Measurements from ENCODE around the gene CELSR1. TPM values are rescaled to one million over a fixed set of nuclear protein-coding genes. Genes with fewer than 3 reads are reported as not detected.

Gene CELSR1
- polyA plus RNA-seq, 3 donors = 0.61 to 1.9 (median 1.2) TPM

DNA sequence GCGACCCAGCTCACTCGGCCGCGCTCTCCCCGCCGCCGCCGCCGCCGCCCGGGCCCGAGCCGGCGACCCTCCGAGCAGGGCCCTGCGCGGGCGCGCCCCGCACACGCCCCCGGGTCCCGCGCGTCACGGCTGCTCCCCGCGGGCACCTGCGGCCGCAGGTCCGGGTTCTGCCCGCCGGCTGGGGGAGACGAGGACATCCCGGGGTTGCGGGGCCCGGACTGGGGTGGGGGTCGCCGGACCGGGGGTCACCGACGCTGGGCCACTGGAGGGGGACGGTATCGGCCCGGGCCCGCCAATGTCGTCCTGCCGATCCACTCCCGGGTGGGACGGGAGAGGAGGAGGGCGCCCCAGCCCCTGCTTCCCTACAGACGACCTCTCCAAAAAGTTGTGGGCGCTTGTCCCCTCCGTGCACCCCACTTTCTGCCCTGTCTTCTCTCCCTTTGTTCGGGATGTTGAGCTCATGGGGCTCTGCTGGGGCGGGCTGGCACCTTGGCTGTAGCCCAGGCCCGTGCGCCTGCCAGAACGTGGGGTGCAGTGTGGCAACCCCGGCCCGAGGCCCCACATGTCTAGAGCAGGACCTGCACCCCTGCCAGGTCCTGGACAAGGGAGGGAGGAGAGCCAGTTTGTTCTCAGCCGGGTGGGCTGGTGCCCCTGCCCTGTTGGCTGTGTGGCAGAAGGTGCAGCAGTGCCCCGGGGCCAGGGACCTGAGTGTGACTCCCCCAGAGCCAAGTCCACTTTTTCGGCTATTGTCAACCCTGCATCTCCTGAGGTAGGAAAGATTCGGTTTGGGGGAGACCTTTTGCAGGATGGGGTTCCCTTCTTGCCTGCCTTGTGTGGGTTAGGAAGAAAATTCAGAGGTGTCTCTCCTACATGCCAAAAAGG, 40.2 kb upstream of the CELSR1 start:
- WGBS, 3 donors = 3 to 5% (median 3%) methylated on average over 31 to 64 of the region's 65 CpGs
- H3K27ac ChIP-seq (ENCODE audit: low read depth, low read length) = no peak overlapping the region

DNA sequence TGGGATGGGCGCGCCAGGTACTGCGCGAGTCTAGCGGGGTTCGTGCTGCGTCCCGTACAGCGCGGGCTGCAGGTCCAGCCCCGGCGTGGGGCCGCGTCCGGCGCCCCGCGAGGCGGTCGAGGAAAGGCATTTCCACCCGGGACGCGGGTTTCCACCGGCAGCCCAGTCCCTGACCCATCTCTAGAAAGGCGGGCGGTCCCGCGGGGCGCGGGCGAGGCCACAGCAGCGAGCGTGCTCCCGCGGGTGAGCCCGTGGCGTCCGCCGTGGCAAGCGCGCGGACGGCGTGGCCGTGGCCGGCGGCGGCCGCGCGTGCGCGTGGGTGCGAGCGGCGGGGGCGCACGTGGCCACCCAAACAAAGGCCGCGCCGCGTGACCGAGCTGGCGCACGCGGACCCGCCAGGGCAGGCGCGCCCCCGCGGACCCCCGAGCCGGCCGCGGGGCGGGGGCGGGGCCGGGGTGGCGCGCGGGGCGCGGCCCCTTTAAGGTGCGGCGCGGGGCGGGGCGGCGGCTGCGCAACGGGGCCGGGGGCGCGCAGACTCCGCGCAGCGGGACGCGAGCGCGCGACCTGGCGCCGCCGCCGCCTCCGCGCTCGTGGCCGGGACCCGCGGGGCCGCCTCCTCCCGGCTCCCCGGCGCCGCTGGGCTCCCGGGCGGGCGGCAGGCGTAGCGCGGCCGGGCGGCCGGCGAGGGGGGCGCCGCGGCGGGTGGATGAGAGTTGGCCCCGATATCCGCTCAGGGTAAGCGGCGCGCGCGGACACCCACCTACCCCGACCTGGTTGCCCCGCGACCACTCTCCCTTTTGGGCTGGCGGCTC, 39.3 kb upstream of the CELSR1 start:
- WGBS, 3 donors = 0 to 6% (median 1%) methylated on average over 28 to 141 of the region's 142 CpGs
- H3K27ac ChIP-seq (ENCODE audit: low read depth, low read length) = no peak overlapping the region

DNA sequence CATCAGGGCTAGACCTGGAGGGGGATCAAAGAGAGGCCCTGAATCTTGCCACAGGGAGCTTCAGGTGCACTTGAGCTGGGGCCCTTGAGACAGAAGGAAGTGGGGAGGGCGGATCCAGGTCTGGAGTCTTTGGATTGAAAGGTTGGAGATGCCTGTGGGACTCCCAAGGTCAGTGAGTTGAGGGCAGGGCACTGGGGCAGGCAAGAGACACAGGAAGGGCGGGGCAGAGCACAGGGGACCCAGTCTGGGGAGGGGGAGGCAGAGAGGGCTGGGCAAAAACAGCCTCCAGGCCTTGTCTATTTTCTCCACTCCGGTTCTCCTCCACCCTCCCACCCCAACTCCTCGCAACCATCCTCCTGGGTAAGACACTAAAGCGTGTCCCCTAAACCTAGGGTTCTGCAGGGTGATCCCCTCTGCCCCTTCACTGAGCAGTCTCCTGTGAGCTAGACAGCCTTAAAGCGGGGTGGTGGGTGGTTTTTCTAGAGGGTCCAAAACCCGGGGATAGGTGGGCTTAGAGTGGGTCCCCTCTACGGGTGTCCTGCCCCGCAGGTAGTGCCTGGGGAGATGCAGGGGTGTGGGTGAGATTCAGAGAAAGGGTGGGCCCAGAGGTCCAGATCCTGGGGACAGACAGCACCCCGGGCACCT, 38.6 kb upstream of the CELSR1 start:
- no peak overlapping the region for H3K27ac ChIP-seq (ENCODE audit: low read depth, low read length)
- WGBS, 3 donors = 36 to 55% (median 50%) methylated on average over 9 to 10 of the region's 10 CpGs

DNA sequence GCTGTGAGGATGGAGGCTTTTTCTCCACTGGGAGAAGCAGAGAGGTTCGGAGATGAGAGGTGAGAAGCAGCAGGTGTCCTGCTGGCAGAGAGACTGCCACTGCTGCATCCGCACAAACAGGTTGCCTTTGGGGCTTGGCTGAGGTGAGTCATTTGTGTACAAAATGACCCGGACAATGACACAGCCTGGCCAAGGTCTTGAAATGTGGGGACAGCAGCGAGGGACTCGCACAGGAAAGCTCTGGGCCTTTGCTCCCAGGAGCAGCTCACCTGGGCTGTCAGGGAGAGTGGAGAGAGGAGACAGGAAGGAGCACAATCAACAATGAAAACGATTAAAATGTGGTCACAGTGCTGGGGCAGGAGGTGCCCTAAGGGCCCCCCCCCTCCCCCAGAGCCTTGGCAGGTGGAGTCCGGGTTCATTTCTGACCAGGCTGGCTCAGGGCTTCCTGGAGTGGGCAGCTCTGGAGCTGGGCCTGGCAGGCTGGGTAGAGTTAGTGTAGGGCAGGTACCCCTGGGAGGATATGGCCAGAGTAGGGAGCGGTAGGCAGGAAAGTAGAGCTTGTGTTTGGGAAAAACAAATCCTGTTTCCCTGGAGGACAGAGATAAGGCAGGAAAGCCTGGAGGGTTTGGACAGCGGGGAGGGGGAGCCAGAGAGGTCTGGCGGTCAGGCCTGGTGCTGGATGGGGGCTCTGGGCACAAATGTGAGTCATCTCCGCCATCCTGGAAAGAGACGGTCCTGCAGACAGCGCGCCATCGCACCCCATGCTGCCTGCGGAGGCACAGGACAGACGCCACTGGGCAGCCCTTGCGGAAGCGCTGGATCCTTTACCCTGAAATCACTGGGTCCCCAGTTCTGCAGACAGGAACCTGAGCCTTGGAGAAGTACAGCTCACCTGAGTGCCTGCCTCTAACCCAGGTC, 37.8 kb upstream of the CELSR1 start:
- H3K27ac ChIP-seq (ENCODE audit: low read depth, low read length) = no peak overlapping the region
- WGBS, 3 donors = 43 to 69% (median 66%) methylated on average over 19 of the region's 19 CpGs

DNA sequence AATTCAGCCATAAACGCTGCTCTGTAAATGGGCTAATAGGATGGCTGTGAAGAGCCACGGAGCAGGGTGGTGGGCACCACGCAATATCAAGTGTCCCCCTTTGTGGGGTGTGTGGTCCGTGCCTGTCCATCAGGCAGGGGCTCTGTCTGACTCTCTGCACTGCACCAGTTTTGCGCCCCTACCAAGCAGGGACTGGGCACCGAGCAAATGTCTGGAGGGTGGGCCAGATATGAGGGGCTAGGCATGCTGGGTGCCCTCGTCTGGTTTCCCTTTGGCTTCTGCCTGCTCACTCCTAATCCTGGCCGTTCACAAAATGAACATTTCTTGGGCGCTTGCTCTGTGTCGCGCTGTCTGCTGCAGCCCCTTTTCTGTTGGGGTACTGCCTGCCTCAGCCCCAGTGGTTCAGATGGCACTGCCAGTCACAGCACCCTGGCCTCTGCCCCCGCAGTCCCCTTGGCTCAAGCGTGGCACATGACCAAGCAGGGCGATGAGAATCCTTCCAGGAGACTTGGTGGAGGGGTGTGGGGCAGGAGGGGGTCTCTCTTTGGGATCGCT, 37.1 kb upstream of the CELSR1 start:
- no peak overlapping the region for H3K27ac ChIP-seq (ENCODE audit: low read depth, low read length)
- WGBS, 3 donors = 82 to 89% (median 89%) methylated on average over 15 of the region's 15 CpGs

DNA sequence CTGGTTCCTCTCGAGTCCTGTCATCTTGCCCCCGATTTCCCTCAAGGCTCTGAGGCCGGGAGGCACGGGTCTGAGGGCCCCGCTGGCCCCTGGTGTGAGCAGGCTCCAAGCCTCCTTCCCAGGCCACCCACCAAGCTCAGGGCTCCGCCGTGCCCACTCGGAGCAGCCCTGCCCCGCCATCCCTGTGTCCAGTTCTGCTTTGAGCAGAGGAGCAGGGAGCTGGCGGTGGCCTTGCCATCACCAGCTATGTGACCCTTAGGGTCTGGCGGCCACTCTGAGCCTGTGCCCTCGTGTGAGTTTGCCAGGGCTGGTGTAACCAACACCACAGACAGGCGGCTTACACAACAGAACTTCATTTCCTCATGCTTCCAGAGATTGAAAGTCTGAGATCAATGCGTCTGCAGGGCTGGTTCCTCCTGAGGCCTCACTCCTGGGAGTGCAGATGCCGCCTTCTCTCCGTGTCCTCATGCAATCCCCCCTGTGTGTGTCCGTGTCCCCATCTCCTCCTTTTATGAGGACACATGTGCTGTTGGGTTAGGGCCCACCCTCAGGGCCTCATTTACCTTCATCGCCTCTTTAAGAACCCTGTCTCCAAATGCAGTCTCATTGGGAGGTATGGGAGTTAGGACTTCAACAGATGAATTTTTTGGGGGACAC, 36.5 kb upstream of the CELSR1 start:
- WGBS, 3 donors = 69 to 73% (median 71%) methylated on average over 18 of the region's 18 CpGs
- H3K27ac ChIP-seq (ENCODE audit: low read depth, low read length) = no peak overlapping the region

DNA sequence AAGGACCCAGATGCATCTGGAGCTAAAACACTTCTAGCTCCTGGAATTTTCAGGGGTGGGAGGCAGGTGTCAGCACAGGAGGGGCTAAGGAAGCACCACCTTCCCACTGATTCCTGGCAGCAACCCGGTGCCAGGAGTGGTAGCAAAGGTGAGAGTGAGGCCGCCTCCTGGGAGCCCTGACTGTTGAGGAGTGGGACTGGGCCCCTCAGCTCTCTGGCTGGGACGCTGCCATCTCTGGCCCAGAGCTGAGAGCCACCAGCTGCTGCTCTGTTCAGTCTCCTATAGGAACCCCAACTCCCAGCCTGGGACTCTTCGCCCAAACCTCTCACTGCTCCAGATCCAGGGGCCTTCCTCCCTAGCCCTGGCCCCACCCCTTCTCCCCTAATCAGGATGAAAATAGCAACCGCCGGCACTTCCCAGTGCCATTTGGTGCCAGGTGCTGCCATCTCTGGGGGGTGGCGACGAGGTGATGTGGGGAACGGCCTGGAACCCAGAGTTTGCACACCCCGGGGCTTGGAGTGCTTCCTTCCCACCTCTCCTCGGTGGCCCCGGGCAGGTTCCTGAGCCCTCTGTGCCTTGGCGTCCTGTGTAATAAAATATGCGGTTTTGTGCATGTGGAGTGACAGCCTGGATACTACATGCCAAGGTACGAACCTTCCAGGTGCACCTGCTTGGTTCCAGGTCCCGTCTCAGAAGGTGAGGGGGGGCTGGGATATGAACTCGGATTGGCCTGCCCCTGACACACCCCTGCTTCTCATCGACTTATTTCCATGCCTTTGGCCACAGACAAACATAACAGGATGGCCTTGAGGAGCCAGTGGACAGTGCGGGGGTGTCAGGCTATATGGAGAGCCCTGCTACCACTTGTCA, 35.7 kb upstream of the CELSR1 start:
- 53 to 89% (median 80%) methylated on average over 19 of the region's 19 CpGs for WGBS, 3 donors
- H3K27ac ChIP-seq (ENCODE audit: low read depth, low read length) = no peak overlapping the region

DNA sequence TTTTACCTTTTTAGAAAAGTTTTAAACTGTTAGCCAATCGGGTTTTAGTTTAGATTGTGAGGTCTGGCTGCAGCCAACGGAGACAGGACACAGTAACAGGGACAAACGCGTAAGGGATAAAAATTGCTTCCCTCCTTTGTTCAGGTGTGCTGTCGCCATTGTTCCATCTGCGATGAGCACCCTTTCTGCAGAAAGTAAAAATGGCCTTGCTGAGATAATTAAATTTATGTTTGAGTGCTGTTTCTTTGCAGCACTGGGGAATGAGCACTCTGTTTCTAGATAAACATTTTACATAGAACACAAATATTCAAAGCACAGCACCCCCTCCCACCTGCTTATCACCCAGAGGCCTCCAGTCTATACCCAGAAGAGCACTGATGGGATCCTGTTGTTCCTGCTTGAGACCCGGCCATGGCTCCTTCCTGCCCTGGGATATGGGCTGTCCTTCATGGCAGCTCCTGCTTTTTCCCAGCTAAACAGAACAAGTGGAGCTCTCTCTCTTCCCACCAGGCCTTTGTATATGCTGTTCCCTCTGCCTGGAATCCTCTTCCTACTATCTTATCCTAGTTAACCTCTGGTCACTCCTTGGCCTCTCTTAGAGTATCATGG, 34.3 kb upstream of the CELSR1 start:
- 78 to 95% (median 91%) methylated on average over 7 of the region's 7 CpGs for WGBS, 3 donors

DNA sequence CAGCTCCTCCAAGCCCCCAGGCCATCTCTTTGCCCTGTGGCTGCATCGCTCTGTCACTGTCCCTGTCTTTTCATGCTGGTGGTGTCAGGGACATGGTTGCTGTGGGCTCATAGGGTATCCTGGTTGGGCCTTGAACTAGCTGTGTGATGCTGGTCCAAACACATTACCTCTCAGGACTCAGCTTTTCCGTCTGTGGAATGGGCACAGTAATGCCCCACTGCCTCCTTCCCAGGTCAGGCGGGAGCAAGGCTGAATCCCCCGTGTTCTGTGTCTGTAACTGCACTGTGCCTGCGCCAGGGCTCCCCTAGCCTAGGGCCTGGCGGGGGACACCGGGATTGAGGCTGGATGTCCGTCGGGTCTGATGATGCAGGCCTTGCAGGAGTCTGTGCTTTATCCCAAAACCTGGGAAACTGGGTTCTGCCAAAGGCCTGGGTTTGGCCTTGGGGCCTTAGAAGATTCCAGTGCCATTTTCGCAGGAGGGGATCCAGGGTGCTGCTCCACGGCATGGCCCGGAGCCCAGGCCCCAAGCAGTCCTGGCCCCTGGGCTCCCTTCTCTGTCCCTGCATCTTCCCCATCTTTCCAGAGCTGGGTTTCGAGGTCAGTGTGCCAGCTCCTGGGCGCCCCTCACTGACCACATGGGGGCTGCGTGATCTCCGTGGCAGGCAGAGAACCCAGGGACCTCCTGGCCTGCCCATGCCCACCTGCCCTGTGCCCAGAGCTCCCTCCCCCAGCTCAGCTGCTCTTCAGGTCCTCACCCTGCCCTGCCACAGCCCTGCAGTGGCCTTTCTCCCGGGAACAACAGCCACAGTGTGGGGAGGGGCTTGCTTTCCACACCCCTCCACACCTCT, 32.7 kb upstream of the CELSR1 start:
- H3K27ac ChIP-seq (ENCODE audit: low read depth, low read length) = no peak overlapping the region
- 90 to 92% (median 92%) methylated on average over 17 of the region's 17 CpGs for WGBS, 3 donors

More for the DNA sequence above, 34.3 kb upstream of the CELSR1 start:
- no peak overlapping the region for H3K27ac ChIP-seq (ENCODE audit: low read depth, low read length)

DNA sequence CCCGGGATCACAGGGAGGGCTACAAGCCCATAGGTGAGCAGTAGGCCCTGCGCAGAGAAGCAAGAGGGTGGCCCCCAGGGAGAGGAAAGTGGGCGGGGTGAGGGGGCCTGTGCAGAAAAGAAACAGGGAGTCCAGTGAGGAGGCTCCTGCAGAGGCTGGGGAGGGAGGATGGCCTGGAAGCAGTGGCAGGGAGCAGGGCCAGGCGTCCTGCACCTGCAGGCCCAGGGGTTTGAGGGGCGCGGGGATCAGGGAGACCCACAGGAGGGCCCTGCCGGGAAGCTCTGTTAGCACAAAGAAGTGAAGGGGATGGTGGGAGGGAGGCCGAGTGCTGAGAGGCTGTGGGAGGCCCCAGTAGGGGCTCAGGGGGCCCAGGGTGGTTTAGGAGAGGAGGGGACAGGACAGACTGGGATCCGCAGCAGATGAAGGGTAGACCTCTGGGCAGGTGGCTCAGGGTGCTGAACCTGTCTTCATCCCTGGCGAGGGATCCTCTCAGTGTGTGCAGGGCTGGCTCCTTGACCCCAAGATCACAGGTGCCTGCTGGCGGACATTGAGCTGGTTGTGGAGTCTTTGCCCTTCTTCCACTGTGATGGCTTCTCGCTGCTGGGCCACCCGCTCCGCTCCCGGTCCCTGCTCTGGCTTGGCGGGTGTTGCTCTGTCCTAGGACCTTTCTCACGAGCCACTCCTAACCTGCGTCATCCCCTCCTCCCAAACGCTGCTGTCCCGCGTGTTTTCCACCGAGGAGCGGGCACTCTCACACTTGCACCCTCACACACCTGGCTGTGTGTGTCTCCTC, 31.8 kb upstream of the CELSR1 start:
- WGBS, 3 donors = 83 to 84% (median 83%) methylated on average over 23 of the region's 23 CpGs
- H3K27ac ChIP-seq (ENCODE audit: low read depth, low read length) = no peak overlapping the region

DNA sequence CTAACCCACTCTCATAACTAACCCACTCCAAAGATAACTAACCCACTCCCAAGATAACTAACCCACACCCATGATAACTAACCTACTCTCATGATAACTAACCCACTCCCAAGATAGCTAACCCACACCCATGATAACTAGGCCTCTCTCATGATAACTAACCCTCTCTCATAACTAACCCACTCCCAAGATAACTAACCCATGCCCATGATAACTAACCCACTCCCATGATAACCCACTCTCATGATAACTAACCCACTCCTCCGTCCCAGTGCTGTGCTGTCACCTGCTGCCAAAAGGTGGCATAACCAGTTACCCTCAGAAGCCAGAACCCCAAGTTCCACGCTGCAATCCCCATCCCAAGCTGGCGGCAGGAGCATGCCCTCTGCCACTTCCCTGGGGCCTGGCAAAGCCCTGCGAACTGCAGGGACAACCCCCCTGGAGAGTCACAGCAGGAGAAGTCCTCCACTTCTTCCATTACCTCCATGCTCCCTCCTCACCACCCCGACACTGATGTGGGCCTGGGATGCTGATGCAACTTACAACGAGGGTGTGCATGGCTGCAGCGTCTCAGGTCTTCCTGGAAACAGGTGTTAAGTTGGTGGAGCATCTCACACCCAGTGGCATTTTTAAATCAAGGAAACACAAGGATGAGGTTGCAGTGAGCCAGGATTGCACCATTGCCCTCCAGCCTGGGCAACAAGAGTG, 30.8 kb upstream of the CELSR1 start:
- WGBS, 3 donors = 58 to 64% (median 64%) methylated on average over 7 of the region's 7 CpGs
- H3K27ac ChIP-seq (ENCODE audit: low read depth, low read length) = no peak overlapping the region

DNA sequence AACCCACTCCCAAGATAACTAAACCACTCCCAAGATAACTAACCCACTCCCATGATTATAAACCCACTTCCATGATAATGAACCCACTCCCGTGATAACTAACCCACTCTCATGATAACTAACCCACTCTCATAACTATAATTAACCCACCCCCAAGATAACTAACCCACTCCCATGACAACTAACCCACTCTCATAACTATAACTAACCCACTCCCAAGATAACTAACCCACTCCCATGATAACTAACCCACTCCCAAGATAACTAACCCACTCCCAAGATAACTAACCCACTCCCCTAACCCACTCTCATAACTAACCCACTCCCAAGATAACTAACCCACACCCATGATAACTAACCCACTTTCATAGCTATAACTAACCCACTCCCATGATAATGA, 30.1 kb upstream of the CELSR1 start:
- WGBS, 3 donors = 92 to 95% (median 93%) methylated on average over 1 of the region's 1 CpG
- no peak overlapping the region for H3K27ac ChIP-seq (ENCODE audit: low read depth, low read length)

DNA sequence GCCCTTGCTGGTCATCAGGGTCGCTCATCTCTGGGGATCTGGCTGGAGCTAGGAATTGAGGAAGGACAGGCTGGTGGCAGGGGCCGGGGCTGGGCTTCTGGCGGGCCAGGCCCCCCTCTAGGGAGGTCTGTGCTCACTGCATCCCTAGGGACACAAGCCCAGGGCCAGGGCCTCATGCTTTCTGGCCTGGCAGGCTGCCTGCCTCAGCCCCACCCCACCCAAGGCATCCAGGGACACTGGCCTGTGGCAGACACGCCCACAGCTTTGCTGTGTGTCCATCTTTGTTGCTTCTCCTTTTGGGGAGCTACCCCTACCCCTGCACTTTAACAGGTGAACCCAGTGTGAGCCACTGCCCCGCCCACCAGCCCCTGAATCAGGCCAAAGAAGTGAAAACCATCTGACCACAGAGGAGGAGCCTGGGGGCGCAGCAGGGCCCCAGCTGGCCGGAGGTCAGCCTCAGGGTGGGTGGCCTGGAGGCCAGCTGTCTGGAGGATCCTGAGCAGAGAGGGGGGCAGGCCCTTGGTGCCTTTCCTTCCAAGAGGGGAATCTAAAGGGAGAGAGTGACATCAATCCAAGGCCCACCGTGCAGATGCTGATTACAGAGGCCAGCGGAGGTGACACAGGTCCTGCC, 26.8 kb upstream of the CELSR1 start:
- H3K27ac ChIP-seq (ENCODE audit: low read depth, low read length) = no peak overlapping the region
- 66 to 77% (median 69%) methylated on average over 9 of the region's 9 CpGs for WGBS, 3 donors

Measured in adipose tissue (tissue), 3 donors.